LHCN-M2 (cell line): ENCODE measurements around the gene RENBP. TPM values are rescaled to one million over a fixed set of nuclear protein-coding genes. Genes with fewer than 3 reads are reported as not detected.

Experiments
- DNase-seq: peaks from one replicate; pipeline ENCODE4 v3.0.0-alpha.2; 2012; ENCODE audit warnings: low read depth
- total RNA-seq: library from RNA; depleted of rRNA; stranded (reverse); fragments of >200 nt; gene quantifications from 2 replicates; pipeline ENCODE4 v1.2.3, GENCODE V29; 2014

The RENBP gene
- total RNA-seq, 1 experiment from 2014 or later: 0.40 TPM

GRCh38 chrX:153971124-153971449 is 26.6 kb upstream of the RENBP start:
- DNase-seq: peak; percentile 84

GRCh38 chrX:153970357-153971123 is 26.1 kb upstream of the RENBP start:
- peak; percentile 69 for DNase-seq

- DNase-seq: peak; percentile 25
These were observed 25.5 kb upstream of the RENBP start for GRCh38 chrX:153969904-153970356.

GRCh38 chrX:153969125-153969903 is 24.9 kb upstream of the RENBP start:
- no peak for DNase-seq

- DNase-seq: peak; percentile 69
These were observed 24.3 kb upstream of the RENBP start for GRCh38 chrX:153968754-153969124.

GRCh38 chrX:153968255-153968654 is 23.8 kb upstream of the RENBP start:
- DNase-seq: no peak

GRCh38 chrX:153967536-153968224 is 23.2 kb upstream of the RENBP start:
- no peak for DNase-seq

- DNase-seq: peak; percentile 34
These were observed 22.5 kb upstream of the RENBP start for GRCh38 chrX:153966841-153967535.

- peak; percentile 46 for DNase-seq
These were observed 21.8 kb upstream of the RENBP start for GRCh38 chrX:153966283-153966688.

- no peak for DNase-seq
These were observed 21.0 kb upstream of the RENBP start for GRCh38 chrX:153965406-153965805.

GRCh38 chrX:153964105-153964504 is 19.7 kb upstream of the RENBP start:
- DNase-seq: no peak

- no peak for DNase-seq
These were observed 19.1 kb upstream of the RENBP start for GRCh38 chrX:153963546-153963945.

- DNase-seq: no peak
These were observed 16.8 kb upstream of the RENBP start for GRCh38 chrX:153961292-153961691.

GRCh38 chrX:153960786-153961185 is 16.3 kb upstream of the RENBP start:
- no peak for DNase-seq

GRCh38 chrX:153960077-153960476 is 15.6 kb upstream of the RENBP start:
- no peak for DNase-seq

- DNase-seq: no peak
These were observed 15.2 kb upstream of the RENBP start for GRCh38 chrX:153959649-153960048.

- no peak for DNase-seq
These were observed 14.2 kb upstream of the RENBP start for GRCh38 chrX:153958605-153959004.

GRCh38 chrX:153957224-153957623 is 12.8 kb upstream of the RENBP start:
- no peak for DNase-seq

- no peak for DNase-seq
These were observed 11.8 kb upstream of the RENBP start for GRCh38 chrX:153956044-153956907.

- no peak for DNase-seq
These were observed 10.8 kb upstream of the RENBP start for GRCh38 chrX:153955228-153955732.
